ENCODE measurements around the gene RNMT. TPM values are rescaled to one million over a fixed set of nuclear protein-coding genes. Genes with fewer than 3 reads are reported as not detected.
"Not testable (repeated sequence)": the region's sequence is repeated elsewhere in the genome, so short reads cannot be mapped to it uniquely, and the experiment has no call there.

The RNMT gene
- polyA plus RNA-seq (2012; ENCODE audit: low read depth, missing spikeins) = 28.3 TPM

GRCh38 chr18:13726232-13726971, at the start of gene RNMT, which contains the start of gene FAM210A:
Gene RNMT (plus strand): TSS chr18:13726673. CDS start chr18:13731518, 4,845 bp downstream.
Gene FAM210A (minus strand): TSS chr18:13726558. CDS start chr18:13682077, 44,481 bp downstream.
- peak; percentile 100 for FAIRE-seq
- peak; percentile 80 for DNase-seq (ENCODE audit: insufficient read length, low spot score)
- TF ChIP-seq POU2F2 (IDR thresholded peaks at IDR 0.05; ENCODE audit: low read depth, low read length) (no peak), SPI1 (IDR thresholded peaks at IDR 0.05; ENCODE audit: low read depth, low read length) (0 out of 2 replicates have a peak, but pooled peaks have one; percentile 24), POLR2A (IDR thresholded peaks at IDR 0.05; ENCODE audit: low read depth, low read length) (peak; percentile 67), PAX5 (IDR thresholded peaks at IDR 0.05; ENCODE audit: insufficient read depth, low read length, severe bottlenecking) (no peak), POLR2AphosphoS5 (IDR thresholded peaks at IDR 0.05; ENCODE audit: low read depth, low read length) (peak; percentile 80), TAF1 (IDR thresholded peaks at IDR 0.05; ENCODE audit: low read depth, low read length) (peak; percentile 57)

DNA sequence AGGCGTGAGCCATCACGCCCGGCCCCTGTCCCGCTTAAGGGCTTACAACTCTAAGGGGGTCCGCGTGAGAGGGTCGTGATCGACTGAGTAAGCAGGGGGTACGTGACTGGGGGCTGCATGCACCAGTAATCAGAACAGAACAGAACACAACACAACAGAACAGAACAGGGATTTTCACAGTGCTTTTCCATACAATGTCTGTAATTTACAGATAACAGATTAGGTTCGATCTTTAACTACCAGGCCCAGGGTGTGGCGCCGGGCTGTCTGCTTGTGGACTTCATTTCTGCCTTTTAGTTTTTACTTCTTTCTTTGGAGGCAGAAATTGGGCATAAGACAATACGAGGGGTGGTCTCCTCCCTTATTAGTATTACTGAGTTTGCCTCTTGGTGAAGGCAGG, 49.1 kb upstream of the RNMT start:
- FAIRE-seq; DNase-seq (ENCODE audit: insufficient read length, low spot score): not testable (repeated sequence)

- TF ChIP-seq PAX5 (IDR thresholded peaks at IDR 0.05; ENCODE audit: insufficient read depth, low read length, severe bottlenecking) (no peak), POLR2A (IDR thresholded peaks at IDR 0.05; ENCODE audit: low read depth, low read length) (no peak), SPI1 (IDR thresholded peaks at IDR 0.05; ENCODE audit: low read depth, low read length) (no peak), TAF1 (IDR thresholded peaks at IDR 0.05; ENCODE audit: low read depth, low read length) (no peak), POLR2AphosphoS5 (IDR thresholded peaks at IDR 0.05; ENCODE audit: low read depth, low read length) (no peak), POU2F2 (IDR thresholded peaks at IDR 0.05; ENCODE audit: low read depth, low read length) (no peak)
- peak; percentile 28 for FAIRE-seq
- no peak for DNase-seq (ENCODE audit: insufficient read length, low spot score)
Measured at GRCh38 chr18:13680612-13681011, 45.9 kb upstream of the RNMT start.

DNA sequence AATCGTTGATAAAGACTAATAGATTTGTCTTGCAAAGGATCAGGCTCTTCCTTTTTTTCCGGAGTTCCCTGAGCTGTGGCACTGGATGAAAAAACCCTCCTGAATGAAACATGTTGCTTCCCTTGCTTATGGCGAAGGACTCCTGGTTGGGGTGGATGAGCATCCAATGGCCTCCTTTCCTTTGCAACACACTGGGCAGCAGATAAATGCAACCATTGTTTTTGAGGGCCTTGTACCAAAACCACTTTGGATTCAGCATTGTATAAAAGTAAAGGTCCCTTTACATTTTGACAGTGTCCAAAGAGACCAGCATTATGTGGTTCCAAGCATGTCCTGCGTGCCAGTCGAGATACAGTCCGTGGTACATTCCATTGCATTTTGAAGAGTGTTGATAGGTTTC, 44.8 kb upstream of the RNMT start:
- FAIRE-seq (no peak), DNase-seq (ENCODE audit: insufficient read length, low spot score) (no peak)
- no peak for TF ChIP-seq POU2F2 (IDR thresholded peaks at IDR 0.05; ENCODE audit: low read depth, low read length)

DNA sequence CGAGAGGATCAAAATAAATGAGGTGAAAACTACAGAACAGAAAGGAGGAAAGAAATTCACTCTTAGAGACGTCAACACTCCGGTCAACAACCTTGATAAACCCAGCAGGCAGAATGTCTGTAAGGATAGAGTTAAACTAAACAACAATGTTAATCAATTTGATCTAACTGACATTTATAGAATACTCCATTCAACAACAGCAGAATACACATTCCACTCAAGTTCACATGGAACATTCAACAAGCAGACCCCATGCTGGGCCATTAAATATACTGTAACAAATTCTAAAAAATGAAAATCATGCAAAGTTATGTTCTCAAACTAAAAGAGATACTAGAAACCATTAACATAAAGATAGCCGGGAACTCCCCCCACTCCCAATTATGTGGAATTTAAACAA, 41.9 kb upstream of the RNMT start:
- DNase-seq (ENCODE audit: insufficient read length, low spot score) (no peak), FAIRE-seq (no peak)
- TF ChIP-seq POU2F2 (IDR thresholded peaks at IDR 0.05; ENCODE audit: low read depth, low read length) (no peak), POLR2AphosphoS5 (IDR thresholded peaks at IDR 0.05; ENCODE audit: low read depth, low read length) (no peak), SPI1 (IDR thresholded peaks at IDR 0.05; ENCODE audit: low read depth, low read length) (no peak), TAF1 (IDR thresholded peaks at IDR 0.05; ENCODE audit: low read depth, low read length) (no peak), PAX5 (IDR thresholded peaks at IDR 0.05; ENCODE audit: insufficient read depth, low read length, severe bottlenecking) (no peak), POLR2A (IDR thresholded peaks at IDR 0.05; ENCODE audit: low read depth, low read length) (no peak)

DNA sequence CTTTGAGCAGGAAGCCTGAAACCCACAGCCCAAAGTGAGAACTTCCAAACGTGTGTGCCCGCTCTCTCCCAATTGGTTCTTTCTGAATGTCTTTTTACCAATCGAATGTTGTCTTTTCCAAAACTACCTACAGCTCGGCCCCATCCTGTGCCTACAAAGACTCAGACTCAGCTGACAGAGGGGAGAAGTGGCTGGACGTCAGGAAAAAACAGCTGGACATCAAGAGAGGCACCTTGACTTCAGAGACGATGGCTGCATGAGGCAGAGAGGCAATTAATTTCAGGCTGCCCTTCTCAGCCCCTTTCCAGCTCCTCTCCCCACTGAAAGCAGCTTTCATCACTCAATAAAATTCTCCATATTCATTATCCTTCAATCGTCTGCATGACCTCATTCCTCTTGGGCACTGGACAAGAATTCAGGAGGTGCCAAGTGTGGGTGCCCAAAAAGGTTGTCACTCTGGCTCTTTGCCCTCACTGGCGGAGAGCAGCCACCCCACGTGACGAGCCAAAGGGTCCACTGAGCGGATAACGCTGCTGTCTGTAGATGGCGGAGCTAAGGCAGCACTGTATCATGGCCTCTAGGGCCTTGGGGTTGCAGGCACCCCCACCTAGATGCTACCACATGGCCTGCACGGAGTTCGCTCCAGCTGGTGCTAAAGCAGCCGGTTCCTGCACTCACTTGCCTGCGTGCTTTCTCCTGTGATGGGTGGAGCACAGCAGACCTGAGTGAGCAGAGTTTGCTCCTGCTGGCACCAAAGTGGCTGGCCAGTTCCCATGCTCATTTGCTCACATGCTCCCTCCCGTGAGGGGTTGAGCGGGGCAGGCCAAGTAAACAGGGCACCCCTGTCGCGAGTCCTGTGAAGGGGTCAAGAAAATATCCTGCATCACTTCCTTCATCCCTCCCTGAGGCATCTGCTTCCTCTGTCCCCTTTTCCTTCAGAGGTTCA, 38.0 kb upstream of the RNMT start:
- no peak for FAIRE-seq
- TF ChIP-seq SPI1 (IDR thresholded peaks at IDR 0.05; ENCODE audit: low read depth, low read length) = no peak
- TF ChIP-seq POLR2AphosphoS5 (IDR thresholded peaks at IDR 0.05; ENCODE audit: low read depth, low read length) = no peak
- no peak for TF ChIP-seq TAF1 (IDR thresholded peaks at IDR 0.05; ENCODE audit: low read depth, low read length)
- no peak for TF ChIP-seq POU2F2 (IDR thresholded peaks at IDR 0.05; ENCODE audit: low read depth, low read length)
- no peak for TF ChIP-seq PAX5 (IDR thresholded peaks at IDR 0.05; ENCODE audit: insufficient read depth, low read length, severe bottlenecking)
- TF ChIP-seq POLR2A (IDR thresholded peaks at IDR 0.05; ENCODE audit: low read depth, low read length) = no peak
- no peak for DNase-seq (ENCODE audit: insufficient read length, low spot score)

DNA sequence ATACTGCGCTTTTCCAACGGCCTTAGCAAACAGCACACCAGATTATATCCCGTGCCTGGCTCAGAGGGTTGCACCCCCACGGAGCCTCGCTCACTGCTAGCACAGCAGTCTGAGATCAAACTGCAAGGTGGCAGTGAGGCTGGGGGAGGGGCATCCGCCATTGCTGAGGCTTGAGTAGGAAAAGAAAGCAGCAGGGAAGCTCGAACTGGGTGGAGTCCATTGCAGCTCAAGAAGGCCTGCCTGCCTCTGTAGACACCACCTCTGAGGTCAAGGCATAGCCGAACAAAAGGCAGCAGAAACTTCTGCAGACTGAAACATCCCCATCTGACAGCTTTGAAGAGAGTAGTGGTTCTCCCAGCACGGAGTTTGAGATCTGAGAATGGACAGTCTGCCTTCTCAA, 36.4 kb upstream of the RNMT start:
- FAIRE-seq; DNase-seq (ENCODE audit: insufficient read length, low spot score): not testable (repeated sequence)

GRCh38 chr18:13695337-13695736, 31.1 kb upstream of the RNMT start:
- FAIRE-seq = not testable (repeated sequence)

DNA sequence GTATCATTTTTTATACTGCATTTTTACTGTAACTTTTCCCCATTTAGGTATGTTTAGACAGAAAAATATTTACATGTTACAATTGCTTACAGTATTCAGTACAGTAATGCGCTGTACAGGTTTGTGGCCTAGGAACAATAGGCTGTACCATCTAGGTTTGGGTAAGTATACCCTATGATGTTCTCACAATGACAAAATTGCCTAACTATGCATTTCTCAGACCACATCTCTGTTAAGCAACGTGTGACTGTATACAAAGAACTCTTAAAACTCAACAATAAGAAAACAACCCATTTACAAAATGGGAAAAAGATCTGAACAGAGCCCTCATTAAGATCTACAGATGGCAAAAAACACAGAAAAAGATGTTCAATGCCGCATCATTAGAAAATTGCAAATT, 29.5 kb upstream of the RNMT start:
- FAIRE-seq (no peak), DNase-seq (ENCODE audit: insufficient read length, low spot score) (no peak)
- no peak for TF ChIP-seq PAX5 (IDR thresholded peaks at IDR 0.05; ENCODE audit: insufficient read depth, low read length, severe bottlenecking)
- no peak for TF ChIP-seq POLR2A (IDR thresholded peaks at IDR 0.05; ENCODE audit: low read depth, low read length)
- TF ChIP-seq POLR2AphosphoS5 (IDR thresholded peaks at IDR 0.05; ENCODE audit: low read depth, low read length) = no peak
- TF ChIP-seq SPI1 (IDR thresholded peaks at IDR 0.05; ENCODE audit: low read depth, low read length) = no peak
- no peak for TF ChIP-seq POU2F2 (IDR thresholded peaks at IDR 0.05; ENCODE audit: low read depth, low read length)
- TF ChIP-seq TAF1 (IDR thresholded peaks at IDR 0.05; ENCODE audit: low read depth, low read length) = no peak

More at GRCh38 chr18:13695337-13695736, 31.1 kb upstream of the RNMT start:
- not testable (repeated sequence) for DNase-seq (ENCODE audit: insufficient read length, low spot score)

GRCh38 chr18:13700153-13700552, 26.3 kb upstream of the RNMT start:
- no peak for FAIRE-seq
- TF ChIP-seq PAX5 (IDR thresholded peaks at IDR 0.05; ENCODE audit: insufficient read depth, low read length, severe bottlenecking) (no peak), POLR2AphosphoS5 (IDR thresholded peaks at IDR 0.05; ENCODE audit: low read depth, low read length) (no peak), SPI1 (IDR thresholded peaks at IDR 0.05; ENCODE audit: low read depth, low read length) (peak; percentile 47; the same call in 1 of the 2 replicates)

More at GRCh38 chr18:13700153-13700552, 26.3 kb upstream of the RNMT start:
- DNase-seq (ENCODE audit: insufficient read length, low spot score) = no peak

All from GM12891 (cell line).